Psoas muscle (tissue), 8 donors: ENCODE data around the gene DEUP1. TPM values are rescaled to one million over a fixed set of nuclear protein-coding genes. Genes with fewer than 3 reads are reported as not detected.
A peak's percentile ranks its signal among the peaks of the same experiment; 100 is the strongest.

ENCODE experiments used
- ATAC-seq, 4 donors: fragments of 200-7000 bp; cut with Tn5 transposase; one replicate each; pipeline ENCODE4 v1.9.1; 2020; ENCODE audit warnings: moderate library complexity in 3 of 4, mild to moderate bottlenecking in 2 of 4
- DNase-seq, 2 donors: peaks; one replicate each; pipeline ENCODE4 v3.0.0-alpha.2; 2020
- H3K27ac ChIP-seq: fragments of 200-600 bp; one replicate; pipeline ENCODE4 v1.8.0; 2022
- H3K27me3 ChIP-seq, 3 donors: fragments of 200-600 bp in 1 of 3; one replicate each; pipeline versions ENCODE4 v1.6.1 to v1.8.0; 2013 to 2022; ENCODE audit warnings: low read length in 2 of 3, mild to moderate bottlenecking in 2 of 3, moderate library complexity in 1 of 3; ENCODE audit not compliant: insufficient read depth in 3 of 3
- H3K36me3 ChIP-seq, 2 donors: fragments of 200-600 bp in 1 of 2; one replicate each; pipeline versions ENCODE4 v1.6.1 to v1.8.0; 2013 to 2022; ENCODE audit warnings: low read depth in 1 of 2, mild to moderate bottlenecking in 1 of 2, moderate library complexity in 1 of 2; ENCODE audit not compliant: insufficient read depth in 1 of 2
- H3K4me1 ChIP-seq: fragments of 200-600 bp; one replicate; pipeline ENCODE4 v1.8.0; 2022
- H3K4me3 ChIP-seq: fragments of 200-600 bp; one replicate; pipeline ENCODE4 v1.8.0; 2022; ENCODE audit warnings: mild to moderate bottlenecking
- H3K9me3 ChIP-seq: fragments of 200-600 bp; one replicate; pipeline ENCODE4 v1.8.0; 2022
- CTCF ChIP-seq: fragments of 200-600 bp; IDR thresholded peaks from one replicate; pipeline ENCODE4 v1.8.0; 2022; ENCODE audit warnings: antibody characterized with exemption
- WGBS, 3 donors: extraction: QIAGEN DNeasy Blood & Tissue Kit; methylation state at CpG; one replicate each; pipeline versions ENCODE4 v1.1.6 to v1.1.7; 2013; 5-methylcytosine and 5-hydroxymethylcytosine counted together
- intact Hi-C, 2 donors: fragments of 100-400 bp; cut with DNase I; formaldehyde crosslinking; loops; one replicate each; pipeline versions ENCODE4 v1.11.0 to v1.14.2; 2022
- polyA plus RNA-seq, 3 donors: library from polyadenylated mRNA; stranded (reverse); fragments of 200-250 nt; gene quantifications; one replicate each; pipeline ENCODE4 v1.2.3, GENCODE V29; 2013
- total RNA-seq, 4 donors: library from RNA; stranded (reverse); fragmentation: NEBNext Ultra II Directional in 2 of 4; extraction: Animal tissue kit (Norgen Biotek cat#: 25700) in 2 of 4; gene quantifications; one replicate each; pipeline versions ENCODE4 v1.2.1 to v1.2.4, GENCODE V29; 2021 to 2023
- donor health status: healthy with polysubstance abuse.
- donor health status: DM: no; HTN: no; CAD: no; lungs with moderate emphysema.
- donor health status: Bipolar disorder and iron deficiency.
- donor health status: healthy.
- donor health status: DM: yes; HTN: yes; CAD: no.
- donor health status: DM: no; HTN: no; CAD: no.
- donor health status: DM: no; HTN: no; CAD: no.
- donor health status: DM: yes; HTN: yes; CAD: no.

The DEUP1 gene
- total and polyA plus RNA-seq, 7 donors, result not detected

DNA sequence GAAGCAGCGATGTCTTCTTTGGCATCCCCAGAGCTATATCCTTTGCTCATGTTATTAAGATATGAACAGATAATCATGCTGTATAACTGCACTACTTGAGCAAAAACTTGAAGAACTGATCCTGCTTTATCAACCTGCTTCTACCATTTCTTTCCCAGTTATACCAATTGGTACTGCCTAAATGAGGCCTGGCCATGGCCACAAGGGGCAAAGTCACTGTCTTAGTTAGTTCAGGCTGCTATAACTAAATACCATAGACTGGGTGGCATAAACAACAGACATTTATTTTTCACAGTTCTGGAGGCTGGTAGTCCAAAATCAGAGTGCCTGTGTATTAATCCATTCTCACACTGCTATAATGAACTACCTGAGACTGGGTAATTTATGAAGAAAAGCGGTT, 37.5 kb downstream of the DEUP1 start:
- H3K4me3 ChIP-seq, result no peak overlapping the region
- H3K27me3 ChIP-seq, result no peaks in the 10 kb centered on the region
- WGBS, 3 donors, result 81 to 93% (median 92%) methylated on average over 2 of the region's 2 CpGs
- H3K36me3 ChIP-seq, result no peaks in the 10 kb centered on the region
- intact Hi-C loops, result no loop called here
- H3K9me3 ChIP-seq, result no peaks in the 10 kb centered on the region
- no peak for DNase-seq
- H3K27ac ChIP-seq, result no peak overlapping the region
- no peak for TF ChIP-seq CTCF
- ATAC-seq, result no peak
- no peaks in the 10 kb centered on the region for H3K4me1 ChIP-seq

DNA sequence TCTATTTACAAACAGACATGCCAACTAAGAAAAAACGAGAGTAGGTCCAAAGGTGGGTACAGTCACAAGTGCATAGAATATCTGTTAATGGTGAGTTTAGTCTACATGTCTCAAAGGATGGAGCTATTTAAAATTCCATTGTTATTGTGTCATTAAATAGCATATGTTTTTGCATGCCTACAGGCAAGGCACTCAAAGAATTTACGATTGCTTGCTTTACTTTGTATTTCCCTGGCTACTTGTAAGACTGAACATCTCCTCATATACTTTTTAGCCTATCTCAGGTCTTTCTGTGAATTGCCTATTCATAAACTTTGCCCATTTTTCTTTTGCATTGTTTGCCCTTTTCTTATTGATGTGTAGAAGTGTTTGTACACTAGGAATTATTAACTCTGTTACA, 39.7 kb downstream of the DEUP1 start:
- intact Hi-C loops, result no loop called here
- WGBS, 3 donors, result 65 to 68% (median 66%) methylated on average over 2 of the region's 2 CpGs

DNA sequence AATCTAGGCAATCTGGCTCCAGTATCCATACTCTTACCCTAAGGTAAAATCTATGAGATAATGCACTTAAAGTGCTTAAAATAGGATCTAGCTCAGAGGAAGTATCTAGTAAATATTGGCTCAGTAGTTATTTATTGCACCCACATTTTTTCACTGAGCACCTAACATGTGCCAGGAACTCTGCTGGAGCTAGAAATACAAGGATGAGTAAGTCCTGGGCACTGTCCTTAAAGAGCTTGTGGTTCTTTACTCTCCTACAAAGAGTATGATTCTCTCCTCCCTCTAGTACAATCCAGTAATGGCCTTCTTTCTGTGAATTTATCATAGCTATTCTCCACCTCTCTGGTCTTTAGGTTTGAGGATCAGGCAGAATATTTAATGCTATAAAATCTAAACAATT, 59.2 kb downstream of the DEUP1 start:
- no peak for TF ChIP-seq CTCF
- H3K36me3 ChIP-seq, result no peaks in the 10 kb centered on the region
- no peaks in the 10 kb centered on the region for H3K4me1 ChIP-seq
- ATAC-seq, result peak in 2 of 4 donors; percentile 56 to 67
- no peaks in the 10 kb centered on the region for H3K9me3 ChIP-seq
- no peak overlapping the region for H3K27ac ChIP-seq
- intact Hi-C loops, result no loop called here
- no peak overlapping the region for H3K4me3 ChIP-seq
- no peaks in the 10 kb centered on the region for H3K27me3 ChIP-seq
- DNase-seq, result no peak

More for the DNA sequence above, 39.7 kb downstream of the DEUP1 start:
- DNase-seq, result no peak
- no peaks in the 10 kb centered on the region for H3K4me1 ChIP-seq
- TF ChIP-seq CTCF, result no peak
- no peaks in the 10 kb centered on the region for H3K27me3 ChIP-seq
- H3K9me3 ChIP-seq, result no peaks in the 10 kb centered on the region
- no peaks in the 10 kb centered on the region for H3K36me3 ChIP-seq
- no peak overlapping the region for H3K27ac ChIP-seq
- ATAC-seq, result no peak
- H3K4me3 ChIP-seq, result no peak overlapping the region

- no peaks in the 10 kb centered on the region for H3K4me1 ChIP-seq
- no peaks in the 10 kb centered on the region for H3K27me3 ChIP-seq
- H3K4me3 ChIP-seq, result no peak overlapping the region
- no peak for ATAC-seq
- H3K9me3 ChIP-seq, result no peaks in the 10 kb centered on the region
- DNase-seq, result no peak
- intact Hi-C loops, result no loop called here
- H3K27ac ChIP-seq, result no peak overlapping the region
- H3K36me3 ChIP-seq, result no peaks in the 10 kb centered on the region
- WGBS, 3 donors, result 57 to 62% (median 62%) methylated on average over 3 of the region's 3 CpGs
- TF ChIP-seq CTCF, result no peak
Measured at GRCh38 chr11:93392867-93393266, 62.3 kb downstream of the DEUP1 start.

- intact Hi-C loops, result no loop called here
- Histone ChIP-seq H3K36me3 (no peaks in the 10 kb centered on the region), H3K4me3 (no peak overlapping the region), H3K9me3 (no peaks in the 10 kb centered on the region), H3K27ac (no peak overlapping the region), H3K4me1 (no peaks in the 10 kb centered on the region), H3K27me3 (no peaks in the 10 kb centered on the region)
- no peak for DNase-seq
- ATAC-seq, result no peak
- 26 to 59% (median 54%) methylated on average over 4 of the region's 4 CpGs for WGBS, 3 donors
- TF ChIP-seq CTCF, result no peak
Measured at GRCh38 chr11:93393386-93393785, 62.8 kb downstream of the DEUP1 start.
